ENCODE results near the gene TOR1B. TPM values are rescaled to one million over a fixed set of nuclear protein-coding genes. Genes with fewer than 3 reads are reported as not detected.
A peak's percentile ranks its signal among the peaks of the same experiment; 100 is the strongest.
"Not testable (repeated sequence)": the region's sequence is repeated elsewhere in the genome, so short reads cannot be mapped to it uniquely, and the experiment has no call there.

Gene TOR1B
- total and polyA plus RNA-seq, 5 experiments from 2014 or later, result 12.3 to 27.8 (median 20.2) TPM

DNA sequence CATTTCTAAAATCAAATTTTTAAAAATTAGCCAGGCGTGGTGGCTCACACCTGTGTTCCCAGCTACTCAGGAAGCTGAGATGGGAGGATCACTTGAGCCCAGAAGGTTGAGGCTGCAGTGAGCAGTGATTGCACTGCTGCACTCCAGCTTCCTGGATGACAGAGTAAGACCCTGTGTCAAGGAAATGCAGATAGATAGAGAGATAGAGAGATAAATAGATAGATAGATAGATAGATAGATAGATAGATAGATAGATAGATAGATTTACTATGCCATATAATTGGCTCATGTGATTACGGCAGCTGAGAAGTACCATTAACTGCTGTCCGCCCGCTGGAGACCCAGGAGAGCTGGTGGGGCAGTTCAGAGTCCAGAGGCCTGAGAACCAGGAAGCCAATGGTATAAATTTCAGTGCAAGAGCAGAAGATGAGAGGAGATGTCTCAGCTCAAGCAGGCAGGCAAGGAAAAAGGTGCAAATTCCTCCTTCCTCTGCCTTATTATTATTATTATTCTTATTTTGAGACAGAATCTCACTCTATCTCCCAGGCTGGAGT lies 37.1 kb upstream of the TOR1B start:
- Mint-ChIP-seq H3K4me3 (no peak overlapping the region), H3K36me3 (no peaks in the 10 kb centered on the region), H3K4me1 (no peaks in the 10 kb centered on the region), H3K27me3 (peaks cover 0 to 2% (median 0%) of the 10 kb centered on the region in 5 donors), H3K27ac (no peak overlapping the region), H3K9me3 (no peaks in the 10 kb centered on the region)
- POLR2A ChIA-PET, result interaction anchor here (1.2 kb wide), 1 partner anchor 28 kb away, joined by 3 read pairs; no protein-coding TSS in a partner anchor
- no peak for DNase-seq
- no peak for ATAC-seq

GRCh38 chr9:129768486-129768885 lies 34.5 kb upstream of the TOR1B start:
- no peak overlapping the region for H3K27ac Mint-ChIP-seq
- no peaks in the 10 kb centered on the region for H3K9me3 Mint-ChIP-seq
- H3K27me3 Mint-ChIP-seq, result peaks cover 0 to 2% (median 0%) of the 10 kb centered on the region in 5 donors
- peaks cover 0 to 3% (median 0%) of the 10 kb centered on the region in 4 donors for H3K4me1 Mint-ChIP-seq
- ATAC-seq (no peak), DNase-seq (no peak)
- H3K4me3 Mint-ChIP-seq, result no peak overlapping the region
- POLR2A ChIA-PET, result no interaction called here
- H3K36me3 Mint-ChIP-seq, result no peaks in the 10 kb centered on the region

DNA sequence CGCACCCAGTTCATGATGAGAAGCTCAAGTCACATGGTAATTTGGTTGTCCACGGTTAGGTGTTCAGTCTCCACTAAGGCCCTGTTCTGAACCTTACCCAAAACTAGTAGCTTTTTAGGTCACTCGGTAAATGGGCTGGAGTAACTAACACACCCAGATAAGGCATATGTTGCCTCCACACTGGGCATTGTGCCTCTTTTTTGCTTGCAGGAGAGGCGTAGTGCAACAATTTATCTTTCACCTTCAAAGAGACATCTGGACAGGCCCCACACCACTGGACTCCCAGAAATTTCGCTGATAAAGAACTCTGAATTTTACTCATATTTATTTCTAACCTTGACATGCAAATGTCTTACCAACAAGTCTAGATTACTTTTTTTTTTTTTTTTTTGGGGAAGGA lies 33.3 kb upstream of the TOR1B start:
- Mint-ChIP-seq H3K4me1 (peaks cover 0 to 11% (median 0%) of the 10 kb centered on the region in 4 donors), H3K27me3 (peaks cover 0 to 4% (median 0%) of the 10 kb centered on the region in 5 donors), H3K4me3 (no peak overlapping the region), H3K27ac (no peak overlapping the region), H3K9me3 (no peaks in the 10 kb centered on the region), H3K36me3 (no peaks in the 10 kb centered on the region)
- no peak for DNase-seq
- POLR2A ChIA-PET, result no interaction called here
- no peak for ATAC-seq

DNA sequence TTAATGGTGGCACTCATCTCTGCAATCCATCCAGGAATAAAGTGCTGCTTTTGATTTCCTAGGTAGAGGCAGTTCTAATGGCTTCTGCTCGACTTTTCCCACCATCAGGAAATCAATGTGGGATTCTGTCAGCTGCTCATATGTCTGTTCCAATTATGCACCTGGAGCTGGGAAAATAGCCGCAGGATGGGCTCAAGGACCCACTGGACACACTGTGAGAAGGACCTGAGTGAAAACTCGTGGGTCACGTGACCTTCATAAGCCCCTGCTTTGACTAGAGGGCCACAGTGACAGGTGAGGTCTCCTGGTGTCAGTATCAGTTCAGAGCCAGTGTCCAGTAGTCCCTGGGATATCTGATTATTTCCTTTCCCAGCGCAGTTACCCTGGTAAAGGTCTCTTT lies 32.2 kb upstream of the TOR1B start:
- H3K4me1 Mint-ChIP-seq, result peaks cover 0 to 13% (median 0%) of the 10 kb centered on the region in 4 donors
- H3K27me3 Mint-ChIP-seq, result peaks cover 0 to 5% (median 0%) of the 10 kb centered on the region in 5 donors
- no peak overlapping the region for H3K4me3 Mint-ChIP-seq
- ATAC-seq, result no peak
- no peaks in the 10 kb centered on the region for H3K9me3 Mint-ChIP-seq
- no peaks in the 10 kb centered on the region for H3K36me3 Mint-ChIP-seq
- no peak for DNase-seq
- POLR2A ChIA-PET, result no interaction called here
- H3K27ac Mint-ChIP-seq, result peak overlapping the region in 1 of 10 donors; percentile 76

GRCh38 chr9:129773262-129774048 lies 29.5 kb upstream of the TOR1B start:
- Mint-ChIP-seq H3K27me3 (peaks cover 0 to 14% (median 7%) of the 10 kb centered on the region in 5 donors), H3K36me3 (no peaks in the 10 kb centered on the region), H3K27ac (no peak overlapping the region), H3K9me3 (no peaks in the 10 kb centered on the region), H3K4me1 (peaks cover 6 to 30% (median 13%) of the 10 kb centered on the region in 4 donors), H3K4me3 (peak overlapping the region in 1 of 10 donors; percentile 19)
- ATAC-seq (no peak), DNase-seq (no peak)
- POLR2A ChIA-PET, result no interaction called here

GRCh38 chr9:129774791-129775447 lies 28.1 kb upstream of the TOR1B start:
- POLR2A ChIA-PET, result no interaction called here
- Mint-ChIP-seq H3K9me3 (no peaks in the 10 kb centered on the region), H3K27ac (no peak overlapping the region), H3K4me3 (no peak overlapping the region), H3K27me3 (peaks cover 0 to 25% (median 11%) of the 10 kb centered on the region in 5 donors), H3K36me3 (no peaks in the 10 kb centered on the region), H3K4me1 (peaks cover 6 to 30% (median 13%) of the 10 kb centered on the region in 4 donors)
- DNase-seq (no peak), ATAC-seq (no peak)

- POLR2A ChIA-PET, result no interaction called here
- Mint-ChIP-seq H3K27ac (no peak overlapping the region), H3K4me3 (no peak overlapping the region), H3K27me3 (peaks cover 0 to 26% (median 11%) of the 10 kb centered on the region in 5 donors), H3K4me1 (peaks cover 6 to 30% (median 13%) of the 10 kb centered on the region in 4 donors), H3K36me3 (no peaks in the 10 kb centered on the region), H3K9me3 (no peaks in the 10 kb centered on the region)
- no peak for ATAC-seq
- no peak for DNase-seq
Measured at GRCh38 chr9:129775448-129775798, 27.6 kb upstream of the TOR1B start.

DNA sequence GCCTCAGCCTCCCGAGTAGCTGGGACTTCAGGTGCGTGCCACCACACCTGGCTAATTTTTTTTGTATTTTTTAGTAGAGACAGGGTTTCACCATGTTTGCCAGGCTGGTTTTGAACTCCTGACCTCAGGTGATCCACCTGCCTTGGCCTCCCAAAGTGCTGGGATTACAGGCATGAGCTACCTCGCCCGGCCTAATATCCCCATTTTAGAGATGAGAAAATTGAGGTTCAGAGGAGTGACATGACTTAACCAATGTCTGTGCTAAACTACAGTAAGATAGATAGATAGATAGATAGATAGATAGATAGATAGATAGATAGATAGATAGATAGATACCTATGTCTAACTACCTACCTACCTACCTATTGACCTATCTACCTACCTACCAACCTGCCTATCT lies 26.9 kb upstream of the TOR1B start:
- ATAC-seq, H3K36me3 Mint-ChIP-seq, DNase-seq, H3K9me3 Mint-ChIP-seq, H3K4me3 Mint-ChIP-seq, POLR2A ChIA-PET, H3K27ac Mint-ChIP-seq: not testable (repeated sequence)
- peaks cover 6 to 30% (median 13%) of the 10 kb centered on the region in 4 donors for H3K4me1 Mint-ChIP-seq
- peaks cover 0 to 26% (median 11%) of the 10 kb centered on the region in 5 donors for H3K27me3 Mint-ChIP-seq

DNA sequence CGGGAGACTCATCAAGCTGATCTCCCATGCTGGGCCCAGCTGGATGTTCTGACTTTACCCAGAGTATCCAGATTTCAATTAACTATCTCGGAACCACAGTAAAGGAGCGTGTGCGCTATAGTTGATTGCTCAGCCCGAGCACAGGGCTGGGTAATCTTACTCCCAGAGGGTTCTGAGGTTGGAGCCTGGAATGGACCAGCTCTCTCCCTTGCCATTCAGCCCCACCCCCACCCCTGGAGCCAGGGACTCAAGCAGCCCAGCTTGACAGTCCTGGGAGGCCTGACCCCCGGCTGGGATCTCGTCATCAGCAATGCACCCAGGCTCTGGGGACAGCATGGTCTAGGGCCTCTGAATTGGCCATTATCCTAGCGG lies 26.4 kb upstream of the TOR1B start:
- DNase-seq (no peak), ATAC-seq (no peak)
- no peaks in the 10 kb centered on the region for H3K9me3 Mint-ChIP-seq
- POLR2A ChIA-PET, result interaction anchor here (0.6 kb wide), 1 partner anchor 493 kb away, joined by 3 read pairs; no protein-coding TSS in a partner anchor
- no peak overlapping the region for H3K4me3 Mint-ChIP-seq
- no peak overlapping the region for H3K27ac Mint-ChIP-seq
- H3K27me3 Mint-ChIP-seq, result peaks cover 0 to 26% (median 11%) of the 10 kb centered on the region in 5 donors
- no peaks in the 10 kb centered on the region for H3K36me3 Mint-ChIP-seq
- H3K4me1 Mint-ChIP-seq, result peaks cover 6 to 30% (median 13%) of the 10 kb centered on the region in 4 donors

- peak overlapping the region in 3 of 10 donors; percentile 48 to 53 (median 51) for H3K27ac Mint-ChIP-seq
- H3K4me3 Mint-ChIP-seq, result peak overlapping the region in 4 of 10 donors; percentile 46 to 67 (median 54)
Measured at GRCh38 chr9:129776938-129777768, 25.8 kb upstream of the TOR1B start.

GRCh38 chr9:129777769-129778130 lies 25.2 kb upstream of the TOR1B start:
- Mint-ChIP-seq H3K4me1 (peaks cover 6 to 30% (median 13%) of the 10 kb centered on the region in 4 donors), H3K9me3 (no peaks in the 10 kb centered on the region), H3K4me3 (peak overlapping the region in 3 of 10 donors; percentile 46 to 62 (median 47)), H3K36me3 (no peaks in the 10 kb centered on the region), H3K27ac (peak overlapping the region in 3 of 10 donors; percentile 48 to 82 (median 51)), H3K27me3 (peaks cover 0 to 26% (median 11%) of the 10 kb centered on the region in 5 donors)
- POLR2A ChIA-PET, result no interaction called here
- DNase-seq (peak in 2 of 10 donors; percentile 18), ATAC-seq (peak in 1 of 2 donors; percentile 37)

More at GRCh38 chr9:129776938-129777768, 25.8 kb upstream of the TOR1B start:
- no peaks in the 10 kb centered on the region for H3K9me3 Mint-ChIP-seq
- H3K27me3 Mint-ChIP-seq, result peaks cover 0 to 26% (median 11%) of the 10 kb centered on the region in 5 donors
- no peaks in the 10 kb centered on the region for H3K36me3 Mint-ChIP-seq
- POLR2A ChIA-PET, result interaction anchor here (0.6 kb wide), 1 partner anchor 493 kb away, joined by 3 read pairs; no protein-coding TSS in a partner anchor
- peak in 6 of 10 donors; percentile 9 to 38 (median 21) for DNase-seq
- H3K4me1 Mint-ChIP-seq, result peaks cover 6 to 30% (median 13%) of the 10 kb centered on the region in 4 donors
- ATAC-seq, result peak; percentile 39 to 72

DNA sequence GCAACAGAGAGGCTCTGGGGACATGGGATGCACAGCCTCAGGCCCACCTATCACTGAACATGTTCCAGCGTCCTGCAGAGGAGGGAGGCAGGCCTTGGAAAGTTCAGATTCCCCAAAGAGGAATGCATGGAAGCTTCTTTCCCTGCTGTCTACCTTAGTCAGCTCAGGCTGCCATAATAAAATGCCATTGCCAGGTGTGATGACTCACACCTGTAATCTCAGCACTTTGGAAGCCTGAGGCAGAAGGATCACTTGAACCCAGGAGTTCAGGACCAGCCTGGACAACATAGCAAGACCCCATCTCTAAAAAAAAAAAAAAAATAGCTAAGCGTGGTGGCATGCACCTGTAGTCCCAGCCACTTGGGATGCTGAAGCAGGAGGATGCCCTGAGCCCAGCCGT lies 24.5 kb upstream of the TOR1B start:
- no peak for DNase-seq
- no peaks in the 10 kb centered on the region for H3K9me3 Mint-ChIP-seq
- H3K27ac Mint-ChIP-seq, result no peak overlapping the region
- POLR2A ChIA-PET, result interaction anchor here (0.6 kb wide), 1 partner anchor 14 kb away, joined by 3 read pairs; no protein-coding TSS in a partner anchor
- H3K4me1 Mint-ChIP-seq, result peaks cover 6 to 27% (median 13%) of the 10 kb centered on the region in 4 donors
- no peaks in the 10 kb centered on the region for H3K36me3 Mint-ChIP-seq
- H3K27me3 Mint-ChIP-seq, result peaks cover 0 to 26% (median 11%) of the 10 kb centered on the region in 5 donors
- no peak for ATAC-seq
- no peak overlapping the region for H3K4me3 Mint-ChIP-seq

Data from naive thymus-derived CD8-positive, alpha-beta T cell (primary cell).